Measurements from ENCODE around the gene SND1.

- TF ChIP-seq CTCF (conservative IDR thresholded peaks at IDR 0.05; ENCODE audit: low read depth, low read length) (no peak), USF2 (IDR thresholded peaks at IDR 0.05; ENCODE audit: low read depth, low read length) (no peak), RAD21 (IDR thresholded peaks at IDR 0.05; ENCODE audit: low read length) (no peak), BHLHE40 (IDR thresholded peaks at IDR 0.05; ENCODE audit: low read depth, low read length) (no peak), SMC3 (IDR thresholded peaks at IDR 0.05; ENCODE audit: low read depth, low read length) (no peak)
Observed at GRCh38 chr7:127616724-127617123, 35.3 kb upstream of the SND1 start.
